DND-41 (cell line): ENCODE measurements around the gene TMEM208.

Source experiments
- CTCF ChIP-seq: IDR thresholded peaks from 2 replicates; pipeline ENCODE4 v1.5.1; 2012; ENCODE audit warnings: borderline replicate concordance, low read length, moderate library complexity, mild to moderate bottlenecking; ENCODE audit not compliant: poor library complexity, severe bottlenecking; ENCODE audit errors: extremely low read depth
- EZH2 ChIP-seq: IDR thresholded peaks from 3 replicates; pipeline ENCODE4 v1.6.1; 2012; ENCODE audit warnings: borderline replicate concordance, low read depth, mild to moderate bottlenecking, moderate library complexity, low read length, inconsistent platforms; ENCODE audit not compliant: severe bottlenecking

- TF ChIP-seq CTCF = no peak
- TF ChIP-seq EZH2 = no peak
These were observed 38.6 kb upstream of the TMEM208 start for GRCh38 chr16:67188323-67188722.
